Dendritic cell treated with granulocyte-macrophage colony-stimulating factor and Interleukin-4, amounts not matched to agents 40 ng/mL and 50 ng/mL, for 4 days (primary cell): ENCODE data around the gene ARL14EP.

Experiments
- H3K27ac Mint-ChIP-seq: one replicate; pipeline ENCODE4 v1.8.0; 2022; ENCODE audit warnings: mild to moderate bottlenecking, mixed read lengths
- H3K27me3 Mint-ChIP-seq: one replicate; pipeline ENCODE4 v1.8.0; 2022; ENCODE audit warnings: mild to moderate bottlenecking, mixed read lengths
- H3K36me3 Mint-ChIP-seq: one replicate; pipeline ENCODE4 v1.8.0; 2022; ENCODE audit warnings: low read depth, mixed read lengths
- H3K4me1 Mint-ChIP-seq: one replicate; pipeline ENCODE4 v1.8.0; 2022; ENCODE audit warnings: low read depth, mixed read lengths
- H3K4me3 Mint-ChIP-seq: one replicate; pipeline ENCODE4 v1.8.0; 2022; ENCODE audit warnings: mild to moderate bottlenecking, moderate library complexity, mixed read lengths
- H3K9me3 Mint-ChIP-seq: one replicate; pipeline ENCODE4 v1.8.0; 2022; ENCODE audit warnings: mixed read lengths
- intact Hi-C: fragments of 100-400 bp; cut with micrococcal nuclease; formaldehyde crosslinking; loops from one replicate; pipeline ENCODE4 v1.15.0; 2022

The ARL14EP gene

DNA sequence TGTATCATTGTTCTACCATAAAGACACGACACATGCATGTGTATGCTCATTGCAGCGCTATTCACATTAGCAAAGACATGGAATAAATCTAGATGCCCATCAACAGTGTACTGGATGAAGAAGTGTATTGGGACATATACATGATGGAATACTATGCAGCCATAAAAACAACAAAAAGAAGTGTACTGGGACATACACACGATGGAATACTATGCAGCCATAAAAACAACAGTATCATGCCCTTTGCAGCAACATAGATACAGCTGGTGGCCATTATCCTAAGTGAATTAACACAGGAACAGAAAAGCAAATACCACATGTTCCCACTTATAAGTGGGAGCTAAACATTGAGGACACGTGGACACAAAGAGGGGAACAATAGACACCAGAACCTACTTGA lies 22.7 kb downstream of the ARL14EP start:
- intact Hi-C loops = loop anchor here (1.0 to 10.0 kb wide), 3 partner anchors 109 to 572 kb away; no protein-coding TSS in a partner anchor
- H3K27me3 Mint-ChIP-seq = no peaks in the 10 kb centered on the region
- no peaks in the 10 kb centered on the region for H3K9me3 Mint-ChIP-seq
- H3K36me3 Mint-ChIP-seq = peaks cover under 1% of the 10 kb centered on the region
- no peak overlapping the region for H3K27ac Mint-ChIP-seq
- H3K4me3 Mint-ChIP-seq = no peak overlapping the region
- peaks cover 13% of the 10 kb centered on the region for H3K4me1 Mint-ChIP-seq

DNA sequence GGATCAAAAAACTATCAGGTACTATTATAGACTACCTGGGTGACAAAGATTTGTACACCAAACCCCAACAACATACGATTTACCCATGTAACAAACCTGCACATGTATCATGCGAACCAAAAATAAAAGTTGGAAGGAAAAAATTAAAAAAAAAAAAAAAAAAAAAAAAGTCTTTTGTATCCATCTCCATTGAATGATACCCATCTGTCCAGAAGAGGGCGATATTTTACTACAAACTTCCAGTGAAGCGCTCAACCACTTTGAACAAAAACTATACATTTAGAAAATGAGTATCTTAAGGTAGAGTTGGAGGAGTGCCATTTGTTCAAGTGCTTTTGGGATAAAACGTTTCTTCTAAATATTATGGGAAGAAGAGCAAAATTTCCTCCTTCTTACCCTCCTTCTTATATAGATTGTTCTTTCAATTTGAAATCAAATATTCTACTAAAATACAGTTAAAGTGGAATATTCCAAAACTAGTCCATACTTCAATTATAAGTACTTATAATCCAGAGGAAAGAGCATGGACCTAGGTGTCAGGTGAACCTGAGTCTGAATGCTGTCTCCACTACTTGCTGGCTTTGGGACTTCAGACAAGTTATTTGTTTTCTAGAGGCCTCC lies 23.3 kb downstream of the ARL14EP start:
- peaks cover 13% of the 10 kb centered on the region for H3K4me1 Mint-ChIP-seq
- no peaks in the 10 kb centered on the region for H3K9me3 Mint-ChIP-seq
- H3K27ac Mint-ChIP-seq = no peak overlapping the region
- no peaks in the 10 kb centered on the region for H3K27me3 Mint-ChIP-seq
- H3K36me3 Mint-ChIP-seq = no peaks in the 10 kb centered on the region
- H3K4me3 Mint-ChIP-seq = no peak overlapping the region
- intact Hi-C loops = loop anchor here (1.0 to 10.0 kb wide), 3 partner anchors 109 to 571 kb away; no protein-coding TSS in a partner anchor

- H3K27me3 Mint-ChIP-seq = peaks cover 8% of the 10 kb centered on the region
- intact Hi-C loops = loop anchor here (10.0 kb wide), 1 partner anchor 107 kb away; no protein-coding TSS in a partner anchor
- H3K27ac Mint-ChIP-seq = no peak overlapping the region
Measured at GRCh38 chr11:30348035-30348434, 25.1 kb downstream of the ARL14EP start.

GRCh38 chr11:30349885-30350284 lies 27.0 kb downstream of the ARL14EP start:
- H3K4me1 Mint-ChIP-seq = peaks cover 7% of the 10 kb centered on the region
- no peaks in the 10 kb centered on the region for H3K36me3 Mint-ChIP-seq
- intact Hi-C loops = loop anchor here (10.0 kb wide), 1 partner anchor 105 kb away; no protein-coding TSS in a partner anchor
- no peaks in the 10 kb centered on the region for H3K9me3 Mint-ChIP-seq
- no peak overlapping the region for H3K27ac Mint-ChIP-seq
- H3K4me3 Mint-ChIP-seq = no peak overlapping the region
- H3K27me3 Mint-ChIP-seq = peaks cover 8% of the 10 kb centered on the region

More at GRCh38 chr11:30348035-30348434, 25.1 kb downstream of the ARL14EP start:
- Mint-ChIP-seq H3K36me3 (no peaks in the 10 kb centered on the region), H3K4me3 (no peak overlapping the region), H3K9me3 (no peaks in the 10 kb centered on the region), H3K4me1 (peaks cover 7% of the 10 kb centered on the region)

DNA sequence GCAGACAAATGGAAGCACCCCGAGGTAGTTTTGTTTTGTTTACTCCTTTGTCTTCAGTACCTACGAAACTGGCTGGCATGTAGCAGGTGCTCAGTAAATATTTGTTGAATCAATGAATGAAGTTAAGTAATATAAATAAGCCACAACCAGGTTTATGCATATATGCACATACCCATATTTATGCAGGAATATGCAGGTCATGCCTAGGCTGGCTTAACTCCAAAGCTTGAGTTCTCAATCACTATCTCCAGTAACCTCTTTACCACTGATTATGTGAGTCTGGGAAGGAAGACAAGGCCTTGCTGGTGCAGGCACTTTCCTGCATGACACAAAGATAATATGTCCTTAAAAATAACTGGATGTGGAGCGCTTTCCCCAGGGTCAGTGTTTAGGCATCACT lies 27.5 kb downstream of the ARL14EP start:
- peaks cover 8% of the 10 kb centered on the region for H3K27me3 Mint-ChIP-seq
- intact Hi-C loops = no loop called here
- no peaks in the 10 kb centered on the region for H3K9me3 Mint-ChIP-seq
- H3K4me1 Mint-ChIP-seq = peaks cover 7% of the 10 kb centered on the region
- no peaks in the 10 kb centered on the region for H3K36me3 Mint-ChIP-seq
- H3K27ac Mint-ChIP-seq = no peak overlapping the region
- no peak overlapping the region for H3K4me3 Mint-ChIP-seq

- intact Hi-C loops = no loop called here
- no peaks in the 10 kb centered on the region for H3K9me3 Mint-ChIP-seq
- H3K27ac Mint-ChIP-seq = no peak overlapping the region
- peaks cover 7% of the 10 kb centered on the region for H3K4me1 Mint-ChIP-seq
- H3K27me3 Mint-ChIP-seq = peaks cover 8% of the 10 kb centered on the region
- no peaks in the 10 kb centered on the region for H3K36me3 Mint-ChIP-seq
- no peak overlapping the region for H3K4me3 Mint-ChIP-seq
Measured at GRCh38 chr11:30351061-30351460, 28.2 kb downstream of the ARL14EP start.

DNA sequence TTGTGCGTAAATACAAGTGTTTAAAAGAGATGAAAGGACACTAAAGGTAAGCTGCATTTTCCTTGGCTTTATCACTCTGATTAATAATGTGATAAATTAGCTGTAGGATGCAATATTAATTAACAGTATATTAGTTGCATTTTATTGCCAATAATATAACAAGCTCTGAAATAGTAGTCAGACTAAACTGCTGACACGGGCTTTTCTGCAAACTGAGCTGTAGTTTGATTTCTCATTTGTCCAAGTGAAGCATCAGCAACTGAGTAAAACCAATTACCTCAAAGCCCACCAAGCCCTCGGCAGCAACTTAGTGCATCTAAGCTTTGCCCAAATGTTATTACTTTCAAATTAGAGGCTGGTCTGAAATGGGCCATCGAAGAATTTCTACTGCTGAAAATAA lies 33.5 kb downstream of the ARL14EP start:
- H3K27me3 Mint-ChIP-seq = peaks cover 8% of the 10 kb centered on the region
- no peaks in the 10 kb centered on the region for H3K36me3 Mint-ChIP-seq
- intact Hi-C loops = no loop called here
- peaks cover 7% of the 10 kb centered on the region for H3K4me1 Mint-ChIP-seq
- H3K4me3 Mint-ChIP-seq = no peak overlapping the region
- H3K27ac Mint-ChIP-seq = no peak overlapping the region
- H3K9me3 Mint-ChIP-seq = no peaks in the 10 kb centered on the region

DNA sequence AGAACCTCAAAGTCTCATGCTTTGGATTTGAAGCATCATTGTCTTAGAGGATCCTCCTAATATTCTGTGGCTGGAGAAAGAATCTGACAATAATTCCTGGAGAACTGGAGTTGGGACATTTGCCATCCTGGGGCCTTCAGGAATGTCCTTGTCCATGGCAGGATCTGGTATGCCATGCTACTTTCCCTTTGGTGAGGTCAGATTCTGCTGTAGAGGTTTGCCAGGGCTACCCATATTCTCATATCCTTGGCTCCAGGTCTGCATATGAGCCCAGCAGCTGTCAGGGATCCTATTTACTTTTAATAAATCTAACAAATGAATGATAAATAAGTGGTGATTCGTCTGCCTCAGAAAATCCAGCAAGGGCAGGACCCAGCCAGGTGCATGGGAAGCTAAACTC lies 35.0 kb downstream of the ARL14EP start:
- intact Hi-C loops = no loop called here
- Mint-ChIP-seq H3K27me3 (peaks cover 2% of the 10 kb centered on the region), H3K4me1 (no peaks in the 10 kb centered on the region), H3K4me3 (no peak overlapping the region), H3K9me3 (no peaks in the 10 kb centered on the region), H3K36me3 (no peaks in the 10 kb centered on the region), H3K27ac (no peak overlapping the region)

DNA sequence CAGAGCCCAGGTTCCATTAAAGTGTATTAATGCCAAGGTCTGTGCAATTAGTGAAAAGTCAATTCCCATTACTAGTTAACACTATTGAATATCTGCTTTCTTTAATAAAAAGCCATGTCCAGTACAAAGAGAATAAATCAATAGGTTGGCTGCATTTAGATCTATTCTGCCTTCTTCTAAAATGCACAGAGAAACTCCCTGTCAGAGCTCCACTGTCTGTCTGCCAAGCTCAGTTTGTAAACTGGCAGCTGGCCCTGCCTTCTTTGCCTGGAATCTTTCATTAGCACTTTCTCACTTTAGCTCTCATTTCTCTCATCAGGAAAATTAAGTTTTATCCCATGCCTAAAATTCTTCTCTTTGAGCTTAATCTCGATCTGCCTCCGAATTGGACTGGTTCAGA lies 35.6 kb downstream of the ARL14EP start:
- Mint-ChIP-seq H3K27ac (no peak overlapping the region), H3K36me3 (no peaks in the 10 kb centered on the region), H3K4me3 (no peak overlapping the region), H3K4me1 (no peaks in the 10 kb centered on the region), H3K27me3 (peaks cover 2% of the 10 kb centered on the region), H3K9me3 (no peaks in the 10 kb centered on the region)
- intact Hi-C loops = no loop called here

- Mint-ChIP-seq H3K4me1 (no peaks in the 10 kb centered on the region), H3K27me3 (peaks cover 2% of the 10 kb centered on the region), H3K4me3 (no peak overlapping the region), H3K27ac (no peak overlapping the region), H3K9me3 (no peaks in the 10 kb centered on the region), H3K36me3 (no peaks in the 10 kb centered on the region)
- intact Hi-C loops = no loop called here
Measured at GRCh38 chr11:30360741-30361140, 37.8 kb downstream of the ARL14EP start.

DNA sequence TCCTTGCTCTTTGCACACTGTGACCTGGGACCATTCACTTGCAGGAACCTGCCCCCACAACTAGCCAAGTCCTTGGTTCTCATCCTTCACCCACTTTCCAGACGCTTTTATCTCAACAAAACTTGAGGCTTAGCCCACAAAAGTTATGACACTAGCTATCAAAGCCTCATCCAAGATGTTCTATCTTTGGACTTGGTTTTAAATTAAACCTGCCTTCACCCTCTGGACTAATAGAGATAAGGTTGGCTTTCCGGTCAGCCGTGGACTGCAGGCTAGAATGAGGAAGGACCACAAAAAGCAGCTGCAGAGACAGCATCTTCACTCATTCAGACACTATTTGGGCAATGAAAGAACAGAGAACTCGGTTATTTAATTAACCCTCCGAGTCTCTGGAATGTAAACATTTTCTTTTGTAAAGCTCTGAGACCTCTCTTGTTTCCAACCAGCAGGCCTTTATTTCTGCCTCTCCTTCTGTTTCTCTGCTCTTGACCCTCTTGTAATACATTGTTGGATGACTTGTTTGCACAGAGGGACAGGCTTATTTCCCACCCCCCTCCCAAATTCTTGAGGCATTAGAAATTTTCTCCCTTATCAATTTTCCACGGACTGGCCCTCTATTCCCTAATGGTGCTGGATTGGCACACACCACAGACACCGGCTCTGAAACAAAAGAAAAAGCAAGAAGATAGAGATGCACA lies 41.4 kb downstream of the ARL14EP start:
- Mint-ChIP-seq H3K9me3 (peaks cover 5% of the 10 kb centered on the region), H3K27ac (no peak overlapping the region), H3K27me3 (peaks cover 2% of the 10 kb centered on the region), H3K36me3 (no peaks in the 10 kb centered on the region), H3K4me1 (no peaks in the 10 kb centered on the region), H3K4me3 (no peak overlapping the region)
- intact Hi-C loops = no loop called here

GRCh38 chr11:30364837-30365482 lies 42.1 kb downstream of the ARL14EP start:
- H3K36me3 Mint-ChIP-seq = no peaks in the 10 kb centered on the region
- no peak overlapping the region for H3K4me3 Mint-ChIP-seq
- no peaks in the 10 kb centered on the region for H3K4me1 Mint-ChIP-seq
- H3K27me3 Mint-ChIP-seq = peaks cover 2% of the 10 kb centered on the region
- peaks cover 11% of the 10 kb centered on the region for H3K9me3 Mint-ChIP-seq
- intact Hi-C loops = no loop called here
- H3K27ac Mint-ChIP-seq = no peak overlapping the region

- intact Hi-C loops = no loop called here
- Mint-ChIP-seq H3K27ac (no peak overlapping the region), H3K4me3 (no peak overlapping the region), H3K4me1 (no peaks in the 10 kb centered on the region), H3K27me3 (peaks cover 2% of the 10 kb centered on the region), H3K36me3 (no peaks in the 10 kb centered on the region), H3K9me3 (peaks cover 11% of the 10 kb centered on the region)
Measured at GRCh38 chr11:30365793-30366517, 43.1 kb downstream of the ARL14EP start.

GRCh38 chr11:30368394-30368793 lies 45.5 kb downstream of the ARL14EP start:
- no peak overlapping the region for H3K4me3 Mint-ChIP-seq
- H3K27ac Mint-ChIP-seq = no peak overlapping the region
- H3K4me1 Mint-ChIP-seq = no peaks in the 10 kb centered on the region
- peaks cover 11% of the 10 kb centered on the region for H3K9me3 Mint-ChIP-seq
- H3K27me3 Mint-ChIP-seq = no peaks in the 10 kb centered on the region
- H3K36me3 Mint-ChIP-seq = no peaks in the 10 kb centered on the region
- intact Hi-C loops = no loop called here
